ENCODE measurements around the gene CRACR2A.

Gene CRACR2A

DNA sequence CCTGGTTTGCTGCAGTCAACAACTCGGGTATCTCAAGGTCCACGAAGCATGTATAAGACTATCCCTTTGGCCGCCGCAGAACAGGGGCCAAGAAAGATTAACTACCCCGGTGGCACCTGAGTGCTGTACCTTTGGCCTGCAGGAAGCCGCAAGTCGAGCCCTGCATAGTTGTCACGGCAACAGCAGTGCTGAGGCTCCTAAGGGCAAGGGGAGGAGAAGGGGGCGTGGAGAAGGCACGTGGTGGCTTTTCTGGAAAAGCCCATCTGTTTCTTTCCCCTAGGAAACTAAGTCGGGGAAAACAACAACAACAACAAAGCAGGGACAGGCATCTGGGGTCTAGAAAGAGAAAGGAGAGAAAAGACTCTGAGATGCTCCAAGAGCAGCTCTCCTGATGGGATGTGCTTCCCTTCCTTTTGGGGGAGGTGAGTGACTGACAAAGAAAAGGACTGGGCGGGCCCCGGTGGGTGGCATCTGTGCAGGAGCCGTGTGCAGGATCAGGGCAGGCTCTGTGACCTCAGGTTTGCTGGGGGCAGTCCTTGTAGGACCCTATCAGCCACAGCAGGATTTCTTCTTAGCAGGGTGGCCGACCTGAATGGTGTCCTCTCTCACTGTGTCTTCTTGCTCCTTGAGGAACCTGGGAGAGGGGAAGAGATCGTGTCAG, 138.0 kb downstream of the CRACR2A start:
- peaks cover 10% of the 10 kb centered on the region; the same call in 1 of the 2 replicates for H3K27me3 ChIP-seq
- H3K4me1 ChIP-seq: no peaks in the 10 kb centered on the region
- no peak overlapping the region for H3K4me3 ChIP-seq (ENCODE audit: low read depth, low read length)
- no peaks in the 10 kb centered on the region for H3K9me3 ChIP-seq
- no peak for DNase-seq
- TF ChIP-seq, protein P1, sequence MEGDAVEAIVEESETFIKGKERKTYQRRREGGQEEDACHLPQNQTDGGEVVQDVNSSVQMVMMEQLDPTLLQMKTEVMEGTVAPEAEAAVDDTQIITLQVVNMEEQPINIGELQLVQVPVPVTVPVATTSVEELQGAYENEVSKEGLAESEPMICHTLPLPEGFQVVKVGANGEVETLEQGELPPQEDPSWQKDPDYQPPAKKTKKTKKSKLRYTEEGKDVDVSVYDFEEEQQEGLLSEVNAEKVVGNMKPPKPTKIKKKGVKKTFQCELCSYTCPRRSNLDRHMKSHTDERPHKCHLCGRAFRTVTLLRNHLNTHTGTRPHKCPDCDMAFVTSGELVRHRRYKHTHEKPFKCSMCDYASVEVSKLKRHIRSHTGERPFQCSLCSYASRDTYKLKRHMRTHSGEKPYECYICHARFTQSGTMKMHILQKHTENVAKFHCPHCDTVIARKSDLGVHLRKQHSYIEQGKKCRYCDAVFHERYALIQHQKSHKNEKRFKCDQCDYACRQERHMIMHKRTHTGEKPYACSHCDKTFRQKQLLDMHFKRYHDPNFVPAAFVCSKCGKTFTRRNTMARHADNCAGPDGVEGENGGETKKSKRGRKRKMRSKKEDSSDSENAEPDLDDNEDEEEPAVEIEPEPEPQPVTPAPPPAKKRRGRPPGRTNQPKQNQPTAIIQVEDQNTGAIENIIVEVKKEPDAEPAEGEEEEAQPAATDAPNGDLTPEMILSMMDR (IDR thresholded peaks at IDR 0.05; ENCODE audit: low read depth, low read length): no peak
- no peaks in the 10 kb centered on the region for H3K36me3 ChIP-seq

DNA sequence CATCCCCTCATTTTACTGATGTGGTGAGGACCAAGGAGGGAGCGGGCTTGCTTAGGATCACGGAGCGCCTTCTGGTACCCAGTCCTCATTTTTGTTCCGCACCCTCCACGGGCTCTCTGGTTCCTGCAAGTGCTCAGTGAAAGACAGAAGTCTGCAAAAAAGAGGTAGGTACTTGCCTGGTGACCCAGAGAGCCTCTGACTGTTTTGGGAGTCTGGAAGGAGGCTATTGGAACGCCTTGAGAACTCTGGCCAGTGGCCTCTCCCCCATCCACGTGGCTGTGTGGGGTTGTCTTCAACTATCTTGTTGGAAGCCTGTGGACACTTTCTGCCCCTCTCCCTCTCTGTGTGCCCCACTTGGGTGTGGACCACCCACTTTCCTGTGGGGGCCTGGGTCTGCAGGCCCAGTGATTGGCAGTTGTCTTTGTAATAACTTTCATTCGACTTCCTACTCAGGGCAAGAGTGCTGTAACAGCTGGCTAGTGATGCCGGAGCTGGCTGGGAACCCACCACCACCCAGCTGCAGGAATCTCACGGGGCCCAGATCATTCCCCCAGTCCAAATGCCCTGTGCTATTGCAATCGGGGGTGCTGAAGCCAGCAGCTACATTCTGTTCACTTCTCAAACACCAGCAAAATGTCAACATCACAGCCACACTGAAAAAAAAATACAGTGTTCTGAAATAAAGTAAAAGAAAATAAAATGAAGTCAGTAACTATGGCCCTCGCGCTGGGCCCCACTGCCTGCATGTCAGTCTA, 139.1 kb downstream of the CRACR2A start:
- H3K9me3 ChIP-seq: no peaks in the 10 kb centered on the region
- TF ChIP-seq, protein P1 (IDR thresholded peaks at IDR 0.05; ENCODE audit: low read depth, low read length): no peak
- no peaks in the 10 kb centered on the region for H3K36me3 ChIP-seq
- DNase-seq: no peak
- peaks cover 10% of the 10 kb centered on the region; the same call in 1 of the 2 replicates for H3K27me3 ChIP-seq
- no peak overlapping the region for H3K4me3 ChIP-seq (ENCODE audit: low read depth, low read length)
- no peaks in the 10 kb centered on the region for H3K4me1 ChIP-seq

DNA sequence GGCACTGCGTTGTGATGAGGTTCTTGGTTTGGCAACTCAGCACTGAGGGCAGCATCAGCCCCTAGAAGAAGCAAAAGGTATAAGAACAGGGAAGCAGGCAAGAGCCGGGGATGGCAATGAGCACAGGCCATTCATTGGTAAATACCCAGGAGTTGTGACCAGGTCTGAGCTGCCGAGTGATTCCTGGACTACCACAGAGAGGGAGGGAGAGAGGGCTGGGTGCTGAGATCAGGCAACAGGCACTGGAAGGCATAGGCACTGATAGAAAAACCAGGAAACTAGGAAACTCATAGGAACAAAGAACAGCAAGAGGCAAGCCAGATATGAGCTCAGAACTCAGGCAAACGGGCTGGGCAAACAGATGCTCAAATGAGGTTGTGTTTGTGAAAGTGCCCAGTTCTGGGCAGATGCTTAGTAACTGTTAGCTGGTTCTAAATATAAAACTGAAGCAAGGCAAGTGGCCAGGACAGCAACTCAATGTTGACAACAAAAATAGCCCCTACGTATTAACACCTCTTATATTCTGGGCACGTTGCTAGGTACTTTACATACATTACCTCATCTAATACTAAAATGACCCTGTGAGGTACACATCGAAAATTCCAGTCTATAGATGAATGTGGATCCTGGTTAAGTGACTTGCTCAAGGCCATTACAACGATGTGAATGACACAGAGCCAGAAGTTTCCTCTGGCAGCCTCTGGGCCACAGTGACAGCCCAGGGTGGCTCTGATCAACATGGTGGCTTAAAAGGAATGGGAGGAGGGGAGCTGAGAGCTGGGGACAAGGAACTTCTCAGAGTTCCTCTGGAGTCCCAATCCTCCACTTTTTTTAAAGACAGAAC, 140.8 kb downstream of the CRACR2A start:
- Histone ChIP-seq H3K9me3 (no peaks in the 10 kb centered on the region), H3K36me3 (no peaks in the 10 kb centered on the region), H3K4me3 (ENCODE audit: low read depth, low read length) (no peak overlapping the region), H3K4me1 (no peaks in the 10 kb centered on the region), H3K27me3 (peaks cover 10% of the 10 kb centered on the region; the same call in 1 of the 2 replicates)
- DNase-seq: no peak
- TF ChIP-seq, protein P1 (IDR thresholded peaks at IDR 0.05; ENCODE audit: low read depth, low read length): no peak

DNA sequence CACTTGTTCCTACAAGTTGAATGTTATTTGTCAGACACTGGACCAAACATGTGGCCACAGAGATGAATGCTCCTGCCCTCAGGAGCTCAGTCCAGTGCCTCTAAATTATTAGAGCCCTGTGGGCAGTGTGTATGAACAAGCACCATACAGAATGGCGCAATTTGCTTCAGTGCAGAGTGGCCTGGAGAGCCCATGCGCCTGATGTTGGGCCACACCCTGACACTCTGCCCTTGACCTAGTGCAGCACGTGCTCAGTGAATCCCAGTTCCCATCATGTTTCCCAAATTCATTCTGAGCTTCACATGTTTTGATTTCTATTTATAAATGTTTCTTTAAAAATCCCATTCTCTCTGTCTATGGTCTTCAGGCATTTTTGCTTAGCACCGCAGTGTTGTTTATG, 145.1 kb downstream of the CRACR2A start:
- TF ChIP-seq, protein P1 (IDR thresholded peaks at IDR 0.05; ENCODE audit: low read depth, low read length): no peak
- Histone ChIP-seq H3K27me3 (peaks cover 35% of the 10 kb centered on the region), H3K4me3 (ENCODE audit: low read depth, low read length) (no peak overlapping the region), H3K36me3 (no peaks in the 10 kb centered on the region), H3K4me1 (no peaks in the 10 kb centered on the region), H3K9me3 (no peaks in the 10 kb centered on the region)
- DNase-seq: no peak

DNA sequence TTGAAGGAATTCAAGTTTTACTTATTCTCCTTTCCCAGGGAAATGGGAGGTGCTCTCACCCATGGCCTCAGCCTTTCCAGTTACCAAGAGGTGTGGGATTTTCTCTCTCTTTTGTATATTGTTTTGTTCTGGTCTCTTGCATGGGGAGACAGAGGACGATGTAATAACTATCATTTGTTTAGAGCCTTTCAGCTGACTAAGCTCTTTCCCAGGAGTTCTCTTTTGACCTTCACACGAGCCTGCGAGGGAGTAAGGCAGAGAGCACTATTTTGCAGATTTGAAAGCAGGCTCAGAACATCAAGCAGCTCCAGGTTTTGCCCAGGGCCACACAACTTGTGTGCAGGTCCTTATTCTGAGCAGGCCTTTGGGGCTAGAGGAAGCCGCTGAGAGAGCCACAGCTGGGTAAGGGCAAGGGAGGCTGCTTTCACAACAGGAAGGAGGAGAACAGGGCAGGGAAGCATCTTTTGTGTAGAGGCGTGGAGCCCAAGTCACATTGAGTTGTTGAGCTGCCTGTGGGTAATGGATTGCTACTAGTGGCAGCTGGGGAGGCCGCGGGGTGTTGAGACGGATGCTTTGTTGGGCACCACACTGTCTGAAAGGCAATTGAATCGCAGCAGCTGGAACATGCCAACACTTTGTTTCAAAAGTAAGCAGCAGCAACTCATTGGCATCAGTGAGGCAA, 145.7 kb downstream of the CRACR2A start:
- no peak overlapping the region for H3K4me3 ChIP-seq (ENCODE audit: low read depth, low read length)
- DNase-seq: no peak
- TF ChIP-seq, protein P1 (IDR thresholded peaks at IDR 0.05; ENCODE audit: low read depth, low read length): no peak
- peaks cover 39% of the 10 kb centered on the region for H3K27me3 ChIP-seq
- H3K9me3 ChIP-seq: no peaks in the 10 kb centered on the region
- no peaks in the 10 kb centered on the region for H3K36me3 ChIP-seq
- H3K4me1 ChIP-seq: no peaks in the 10 kb centered on the region

Measured in BE2C (cell line).